HG03060 (cell line): Measurements from ENCODE around the gene CSTF1.

Experiments used
- ATAC-seq: cut with Tn5 transposase; IDR thresholded peaks from one replicate; pipeline ENCODE4 v1.9.1; 2021; ENCODE audit warnings: low read depth, moderate number of reproducible peaks; ENCODE audit not compliant: unreplicated experiment

Gene CSTF1

GRCh38 chr20:56424931-56425330 is 32.5 kb downstream of the CSTF1 start:
- no peak for ATAC-seq

GRCh38 chr20:56426026-56426425 is 33.6 kb downstream of the CSTF1 start:
- no peak for ATAC-seq

- no peak for ATAC-seq
Measured at GRCh38 chr20:56426926-56427325, 34.5 kb downstream of the CSTF1 start.

- ATAC-seq, result no peak
Measured at GRCh38 chr20:56427797-56428196, 35.4 kb downstream of the CSTF1 start.

GRCh38 chr20:56428410-56428809 is 36.0 kb downstream of the CSTF1 start:
- ATAC-seq, result no peak

- no peak for ATAC-seq
Measured at GRCh38 chr20:56428881-56429280, 36.4 kb downstream of the CSTF1 start.

- ATAC-seq, result no peak
Measured at GRCh38 chr20:56429502-56429901, 37.1 kb downstream of the CSTF1 start.

GRCh38 chr20:56429941-56430340 is 37.5 kb downstream of the CSTF1 start:
- ATAC-seq, result no peak

GRCh38 chr20:56430461-56430860 is 38.0 kb downstream of the CSTF1 start:
- no peak for ATAC-seq

- no peak for ATAC-seq
Measured at GRCh38 chr20:56430957-56431356, 38.5 kb downstream of the CSTF1 start.

- ATAC-seq, result no peak
Measured at GRCh38 chr20:56431471-56431870, 39.0 kb downstream of the CSTF1 start.

GRCh38 chr20:56433221-56433879 is 40.9 kb downstream of the CSTF1 start:
- no peak for ATAC-seq

- no peak for ATAC-seq
Measured at GRCh38 chr20:56433880-56434255, 41.4 kb downstream of the CSTF1 start.

GRCh38 chr20:56437196-56437960 is 44.9 kb downstream of the CSTF1 start:
- ATAC-seq, result no peak

GRCh38 chr20:56438284-56438683 is 45.8 kb downstream of the CSTF1 start:
- no peak for ATAC-seq

GRCh38 chr20:56439771-56440291 is 47.4 kb downstream of the CSTF1 start:
- no peak for ATAC-seq

- no peak for ATAC-seq
Measured at GRCh38 chr20:56440346-56441007, 48.0 kb downstream of the CSTF1 start.

- ATAC-seq, result no peak
Measured at GRCh38 chr20:56442389-56443365, 50.2 kb downstream of the CSTF1 start.

GRCh38 chr20:56443654-56444540 is 51.5 kb downstream of the CSTF1 start:
- ATAC-seq, result no peak
